K562 (cell line): ENCODE results near the gene CTRL. TPM values are rescaled to one million over a fixed set of nuclear protein-coding genes. Genes with fewer than 3 reads are reported as not detected.
"Not testable (repeated sequence)": the region's sequence is repeated elsewhere in the genome, so short reads cannot be mapped to it uniquely, and the experiment has no call there.

Source experiments
- ATAC-seq: fragments of 200-7000 bp; cut with Tn5 transposase; 3 replicates; pipeline ENCODE4 v1.9.1; 2020; ENCODE audit warnings: moderate library complexity
- BruUV-seq: library from RNA; stranded (reverse); fragments of 400-500 nt; replicated peaks from 2 replicates; lab custom pipeline; 2021; lab: Mats Ljungman, UMichigan
- CTCF ChIA-PET: fragments of 300-600 bp; formaldehyde crosslinking; extraction: SDS; loops from one replicate; lab custom pipeline; 2021; ENCODE audit warnings: low intra/inter-chr PET ratio; lab: Yijun Ruan, JAX
- POLR2A ChIA-PET: fragments of 300-600, 350-650 bp; sonication (Branson Sonifier 250); formaldehyde crosslinking; extraction: SDS; loops from one replicate; lab custom pipeline; 2021; ENCODE audit warnings: antibody characterized with exemption, inconsistent platforms; lab: Yijun Ruan, JAX
- DNase-seq, 4 experiments: peaks; one replicate each; pipeline versions ENCODE4 v3.0.0 to v3.0.0-alpha.2; 2011 to 2018; ENCODE audit warnings: low spot score in 3 of 4, mixed read lengths in 3 of 4; ENCODE audit errors: extremely low read depth in 1 of 4
- FAIRE-seq: peaks from 2 replicates; lab custom pipeline; 2011; peaks lifted over from hg19 to GRCh38; lab: Jason Lieb, UNC
- H2AFZ ChIP-seq: 2 replicates; pipeline ENCODE4 v1.6.0; 2011; ENCODE audit warnings: low read depth, low read length, control low read depth, inconsistent platforms
- H3K27ac ChIP-seq: fragments of 200-600 bp; 3 replicates; pipeline ENCODE4 v1.8.0; 2011; ENCODE audit warnings: low read depth, mild to moderate bottlenecking, control low read depth, inconsistent platforms, low read length, moderate library complexity, mixed read lengths; ENCODE audit errors: extremely low read depth
- H3K27me3 ChIP-seq, 2 experiments: fragments of 300-600 bp in 1 of 2; 2 replicates in 1 of 2; 3 replicates in 1 of 2; pipeline versions ENCODE4 v1.6.0 to v1.8.0; 2011; ENCODE audit warnings: inconsistent platforms in 2 of 2, low read length in 2 of 2, mild to moderate bottlenecking in 1 of 2, mixed read lengths in 1 of 2, moderate library complexity in 1 of 2; ENCODE audit not compliant: control insufficient read depth in 2 of 2, insufficient read depth in 2 of 2
- H3K36me3 ChIP-seq: fragments of 300-600 bp; 3 replicates; pipeline ENCODE4 v1.8.0; 2011; ENCODE audit warnings: mild to moderate bottlenecking, low read length, inconsistent platforms; ENCODE audit not compliant: control insufficient read depth, insufficient read depth
- H3K4me1 ChIP-seq, 2 experiments: fragments of 200-600 bp in 1 of 2; replicated peaks in 1 of 2; 2 replicates in 1 of 2; 3 replicates in 1 of 2; pipeline versions ENCODE4 v1.5.1 to v1.8.0; 2011; ENCODE audit warnings: inconsistent platforms in 2 of 2, low read length in 2 of 2, mild to moderate bottlenecking in 1 of 2, mixed read lengths in 1 of 2, moderate library complexity in 1 of 2; ENCODE audit not compliant: control insufficient read depth in 2 of 2, insufficient read depth in 2 of 2
- H3K4me2 ChIP-seq: 2 replicates; pipeline ENCODE4 v1.6.1; 2011; ENCODE audit warnings: low read length, control low read depth, inconsistent platforms, mixed read lengths; ENCODE audit not compliant: insufficient read depth
- H3K4me3 ChIP-seq: fragments of 200-600 bp; sonication (generic), shearing (Covaris generic); 2 replicates; pipeline ENCODE4 v1.5.1; 2016; ENCODE audit warnings: control low read depth, inconsistent platforms
- H3K79me2 ChIP-seq: fragments of 200-600 bp; 3 replicates; pipeline ENCODE4 v1.8.0; 2011; ENCODE audit warnings: low read length, inconsistent platforms; ENCODE audit not compliant: control insufficient read depth, insufficient read depth
- H3K9ac ChIP-seq, 2 experiments: 2 replicates each; pipeline versions ENCODE4 v1.6.0 to v1.6.1; 2011; ENCODE audit warnings: low read depth in 2 of 2, low read length in 2 of 2, control low read depth in 1 of 2, inconsistent platforms in 1 of 2, mild to moderate bottlenecking in 1 of 2, mixed read lengths in 1 of 2; ENCODE audit not compliant: insufficient read depth in 1 of 2
- H3K9me1 ChIP-seq: one replicate; pipeline ENCODE4 v1.6.0; 2011; ENCODE audit warnings: inconsistent platforms, mild to moderate bottlenecking, low read length, moderate library complexity; ENCODE audit not compliant: control insufficient read depth, insufficient read depth
- H3K9me3 ChIP-seq: replicated peaks from 2 replicates; pipeline ENCODE4 v1.5.1; 2011; ENCODE audit warnings: low read depth, low read length, inconsistent platforms; ENCODE audit not compliant: control insufficient read depth, insufficient read depth
- H4K20me1 ChIP-seq: replicated peaks from 2 replicates; pipeline ENCODE4 v1.6.1; 2011; ENCODE audit warnings: low read length, inconsistent platforms, mixed read lengths; ENCODE audit not compliant: control insufficient read depth, insufficient read depth
- DLX4 ChIP-seq: fragments of 250-450 bp; sonication (Bioruptor Pico); IDR thresholded peaks from 2 replicates; pipeline ENCODE4 v1.6.1; 2021; ENCODE audit warnings: mild to moderate bottlenecking
- E2F1 ChIP-seq: sonication (generic); formaldehyde crosslinking; IDR thresholded peaks from 2 replicates; pipeline ENCODE4 v1.8.1; 2023; ENCODE audit warnings: mild to moderate bottlenecking, missing genetic modification reagents, moderate library complexity
- WGBS: fragments of 100-300 bp; shearing (Covaris generic); methylation state at CpG from one replicate; pipeline ENCODE4 v1.1.6; 2016; ENCODE audit warnings: low coverage, mixed read lengths; ENCODE audit not compliant: insufficient coverage; ENCODE audit errors: missing lambda C conversion rate; 5-methylcytosine and 5-hydroxymethylcytosine counted together
- in situ Hi-C: fragments of 300-500 bp; cut with MboI; formaldehyde crosslinking; loops from 4 replicates; pipeline ENCODE4 v1.15.0; 2018; ENCODE audit warnings: inconsistent platforms, mixed read lengths
- intact Hi-C: fragments of 100-400 bp; cut with micrococcal nuclease; formaldehyde crosslinking; loops from 2 replicates; pipeline ENCODE4 v1.14.2; 2022
- polyA plus RNA-seq, 8 experiments: library from polyadenylated mRNA; depleted of rRNA in 4 of 8; stranded (reverse) in 5 of 8; unstranded in 3 of 8; fragments of >200 nt; fragmentation: Nextera tagmentation in 2 of 8; fragmentation: Illumina TruSeq in 1 of 8; extraction: Ambion mirVana in 2 of 8; extraction: Trizol in 1 of 8; gene quantifications; 2 replicates each; pipeline versions ENCODE4 v1.2.1 to v1.2.3, GENCODE V29; 2011 to 2014; ENCODE audit warnings: inconsistent platforms in 1 of 8, missing spikeins in 1 of 8
- total RNA-seq, 7 experiments: library from RNA; depleted of rRNA in 6 of 7; stranded (reverse); fragments of >200 nt in 6 of 7; fragmentation: Illumina TruSeq in 2 of 7; extraction: Trizol in 2 of 7; gene quantifications; 2 replicates each; pipeline versions ENCODE4 v1.2.1 to v1.2.3, GENCODE V29; 2011 to 2021; ENCODE audit warnings: low replicate concordance in 1 of 7

Gene CTRL
- total and polyA plus RNA-seq, 9 of the 15 experiments (the other 6 are each of a cell fraction or from before 2014, with no cell fraction given), result 1.4 to 5.6 (median 2.5) TPM

DNA sequence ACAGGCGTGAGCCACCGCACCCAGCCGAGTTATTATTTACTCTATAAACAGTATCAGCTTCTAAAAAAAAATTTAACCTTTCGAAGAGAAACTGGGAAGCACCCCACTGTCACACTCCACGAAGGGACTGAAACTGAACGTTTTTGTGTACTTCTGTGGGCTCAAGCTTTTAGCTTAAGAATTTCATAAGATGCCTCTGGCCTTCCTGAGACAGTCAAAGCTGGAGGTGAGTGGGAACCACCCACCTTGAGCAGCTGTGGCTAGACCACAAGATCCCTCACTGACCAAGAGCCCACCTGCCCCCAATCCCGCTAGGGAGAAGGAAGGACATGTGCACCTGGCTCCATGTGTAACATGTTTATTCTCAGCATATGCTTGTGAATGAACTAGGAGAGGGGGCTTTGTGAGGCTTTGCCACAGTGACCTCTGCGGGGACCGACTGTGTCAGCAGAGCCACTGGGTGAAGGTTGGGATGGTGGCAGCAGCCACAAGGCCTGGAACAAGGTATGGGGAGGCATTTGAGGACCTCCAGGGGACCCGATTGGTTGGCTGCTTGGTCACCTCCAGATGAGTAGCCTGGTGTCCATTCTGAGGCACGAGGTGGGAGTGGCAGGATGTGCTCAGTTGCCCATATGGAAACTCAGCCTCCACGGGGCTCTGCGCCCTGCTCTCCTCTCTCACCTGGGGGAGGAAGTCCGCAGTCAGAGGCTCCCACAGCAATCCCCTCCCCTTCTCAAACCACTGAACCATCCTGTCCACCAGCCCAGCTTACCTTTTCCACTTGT, 43.9 kb upstream of the CTRL start (continued):
- TF ChIP-seq DLX4 (no peak), E2F1 (CRISPR knock-in tag) (no peak)

DNA sequence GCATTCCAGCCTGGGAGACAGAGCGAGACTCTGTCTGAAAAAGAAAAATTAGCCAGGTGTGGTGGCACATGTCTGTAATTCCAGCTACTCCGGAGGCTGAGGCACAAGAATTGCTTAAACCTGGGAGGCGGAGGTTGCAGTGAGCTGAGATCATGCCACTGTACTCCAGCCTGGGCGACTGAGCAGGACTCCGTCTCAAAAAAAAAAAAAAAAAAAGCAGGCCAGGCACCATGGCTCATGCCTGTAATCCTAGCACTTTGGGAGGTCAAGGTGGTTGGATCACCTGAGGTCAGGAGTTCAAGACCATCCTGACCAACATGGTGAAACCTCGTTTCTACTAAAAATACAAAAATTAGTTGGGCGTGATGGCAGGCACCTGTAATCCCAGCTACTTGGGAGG, 40.6 kb upstream of the CTRL start:
- intact Hi-C loops, H4K20me1 ChIP-seq, H3K4me3 ChIP-seq, DNase-seq, H3K27me3 ChIP-seq, H3K9me3 ChIP-seq, H2AFZ ChIP-seq, in situ Hi-C loops, H3K36me3 ChIP-seq, H3K9me1 ChIP-seq, BruUV-seq, ATAC-seq, H3K4me2 ChIP-seq, H3K27ac ChIP-seq, H3K9ac ChIP-seq, FAIRE-seq: not testable (repeated sequence)
- ChIA-PET POLR2A (interaction anchor here (1.7 kb wide), 1 partner anchor 12 kb away, joined by 5 read pairs; no protein-coding TSS in a partner anchor), CTCF (interaction anchor here (0.6 kb wide), 1 partner anchor 233 kb away, joined by 3 read pairs; no protein-coding TSS in a partner anchor)
- peaks cover 8 to 34% of the 10 kb centered on the region in 2 experiments; a peak in 4 of 5 replicates for H3K4me1 ChIP-seq
- peaks cover 14% of the 10 kb centered on the region for H3K79me2 ChIP-seq
- WGBS, result 67% methylated on average over 4 of the region's 7 CpGs
